ENCODE data around the gene AKR1B1.

GRCh38 chr7:134504660-134505164 lies 45.8 kb upstream of the AKR1B1 start:
- TF ChIP-seq CTCF (IDR thresholded peaks at IDR 0.05) (no peak), POLR2A (IDR thresholded peaks at IDR 0.05) (no peak)

All from esophagus squamous epithelium (tissue), 4 donors.